Common myeloid progenitor, CD34-positive (primary cell): ENCODE data around the gene UGGT1.

Experiments used
- CTCF ChIA-PET: fragments of 350-600 bp; sonication (Branson Sonifier 250); formaldehyde crosslinking; loops from one replicate; lab custom pipeline; 2021; ENCODE audit warnings: antibody characterized with exemption; lab: Charles Lee
- POLR2A ChIA-PET: fragments of 350-600 bp; sonication (Branson Sonifier 250); formaldehyde crosslinking; loops from one replicate; lab custom pipeline; 2021; ENCODE audit warnings: antibody characterized with exemption; lab: Charles Lee
- DNase-seq, 3 donors: peaks; one replicate each; pipeline versions ENCODE4 v3.0.0 to v3.0.0-alpha.2; 2013
- H3K27ac ChIP-seq, 2 experiments: 1 replicate in 1 of 2; 2 replicates in 1 of 2; pipeline ENCODE4 v1.7.0; 2013; ENCODE audit warnings: inconsistent platforms in 2 of 2, low read length in 2 of 2, mild to moderate bottlenecking in 2 of 2, low read depth in 1 of 2, moderate library complexity in 1 of 2; ENCODE audit not compliant: severe bottlenecking in 2 of 2, insufficient read depth in 1 of 2, poor library complexity in 1 of 2
- H3K27me3 ChIP-seq, 5 experiments: replicated peaks in 2 of 5; 1 replicate in 3 of 5; 2 replicates in 2 of 5; pipeline versions ENCODE4 v1.6.1 to v1.7.0; 2013; ENCODE audit warnings: low read length in 4 of 5, mild to moderate bottlenecking in 2 of 5, moderate library complexity in 2 of 5, inconsistent platforms in 1 of 5; ENCODE audit not compliant: insufficient read depth in 5 of 5, control insufficient read depth in 4 of 5
- H3K36me3 ChIP-seq, 4 experiments: 1 replicate in 2 of 4; 2 replicates in 2 of 4; pipeline versions ENCODE4 v1.6.1 to v1.7.0; 2013; ENCODE audit warnings: low read length in 3 of 4, control low read depth in 1 of 4, mild to moderate bottlenecking in 1 of 4; ENCODE audit not compliant: control insufficient read depth in 4 of 4, insufficient read depth in 4 of 4
- H3K4me1 ChIP-seq, 4 experiments: 1 replicate in 3 of 4; 2 replicates in 1 of 4; pipeline versions ENCODE4 v1.6.1 to v1.7.1; 2013; ENCODE audit warnings: low read length in 3 of 4, mild to moderate bottlenecking in 3 of 4, control low read depth in 1 of 4, inconsistent platforms in 1 of 4, moderate library complexity in 1 of 4; ENCODE audit not compliant: control insufficient read depth in 4 of 4, insufficient read depth in 4 of 4; ENCODE audit errors: control extremely low read depth in 1 of 4
- H3K4me3 ChIP-seq, 7 experiments: 1 replicate in 4 of 7; 2 replicates in 3 of 7; pipeline versions ENCODE4 v1.5.1 to v1.7.0; 2013; ENCODE audit warnings: mild to moderate bottlenecking in 7 of 7, low read length in 6 of 7, moderate library complexity in 6 of 7, inconsistent platforms in 2 of 7, low read depth in 2 of 7, control low read depth in 1 of 7; ENCODE audit not compliant: insufficient read depth in 4 of 7, control insufficient read depth in 1 of 7; ENCODE audit errors: extremely low read depth in 1 of 7
- H3K9me3 ChIP-seq, 5 experiments: 1 replicate in 4 of 5; 2 replicates in 1 of 5; pipeline versions ENCODE4 v1.6.1 to v1.7.1; 2013; ENCODE audit warnings: low read length in 4 of 5, mild to moderate bottlenecking in 2 of 5, inconsistent platforms in 1 of 5, low read depth in 1 of 5, moderate library complexity in 1 of 5; ENCODE audit not compliant: control insufficient read depth in 4 of 5, insufficient read depth in 2 of 5; ENCODE audit errors: control extremely low read depth in 1 of 5
- WGBS: methylation state at CpG from one replicate; pipeline ENCODE4 v1.1.5; 2013; ENCODE audit not compliant: insufficient coverage; 5-methylcytosine and 5-hydroxymethylcytosine counted together

UGGT1 gene

GRCh38 chr2:128139624-128140023 is 48.6 kb downstream of the UGGT1 start:
- POLR2A ChIA-PET: no interaction called here
- Histone ChIP-seq H3K4me3 (no peak overlapping the region), H3K9me3 (no peaks in the 10 kb centered on the region), H3K36me3 (peaks cover 28 to 63% (median 46%) of the 10 kb centered on the region in 4 experiments), H3K27ac (no peak overlapping the region), H3K27me3 (no peaks in the 10 kb centered on the region), H3K4me1 (no peaks in the 10 kb centered on the region)
- CTCF ChIA-PET: no interaction called here
- no peak for DNase-seq
- 98% methylated on average over 9 of the region's 9 CpGs for WGBS

- CTCF ChIA-PET: no interaction called here
- no peak for DNase-seq
- H3K9me3 ChIP-seq: no peaks in the 10 kb centered on the region
- no peak overlapping the region for H3K27ac ChIP-seq
- no peaks in the 10 kb centered on the region for H3K27me3 ChIP-seq
- 95% methylated on average over 3 of the region's 3 CpGs for WGBS
- no peak overlapping the region for H3K4me3 ChIP-seq
- POLR2A ChIA-PET: no interaction called here
- H3K4me1 ChIP-seq: no peaks in the 10 kb centered on the region
- peaks cover 14 to 46% (median 32%) of the 10 kb centered on the region in 4 experiments for H3K36me3 ChIP-seq
These were observed 54.7 kb downstream of the UGGT1 start for GRCh38 chr2:128145651-128146050.

DNA sequence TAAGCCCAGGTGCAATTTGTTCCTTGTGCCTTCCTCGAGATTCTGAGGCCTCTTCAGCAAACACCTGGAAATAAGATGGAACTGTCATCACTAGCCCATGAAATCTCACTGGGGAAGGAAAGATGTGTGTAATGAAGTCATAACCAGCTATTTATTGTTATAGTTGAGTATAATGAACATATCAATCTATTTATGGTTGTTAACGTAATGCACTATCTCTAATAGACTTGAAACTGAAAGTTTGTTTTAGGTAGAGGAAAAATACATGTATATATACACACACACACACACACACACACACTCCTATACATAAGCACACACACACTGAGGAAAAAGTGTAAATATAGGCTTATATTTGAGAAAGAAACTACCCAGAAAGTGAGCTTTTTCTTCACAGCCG is 62.8 kb downstream of the UGGT1 start:
- no peak overlapping the region for H3K4me3 ChIP-seq
- WGBS: 83% methylated on average over 1 of the region's 3 CpGs
- H3K27me3 ChIP-seq: no peaks in the 10 kb centered on the region
- no peak for DNase-seq
- ChIA-PET POLR2A (no interaction called here), CTCF (no interaction called here)
- no peaks in the 10 kb centered on the region for H3K4me1 ChIP-seq
- H3K27ac ChIP-seq: no peak overlapping the region
- no peaks in the 10 kb centered on the region for H3K9me3 ChIP-seq
- H3K36me3 ChIP-seq: peaks cover 12 to 72% (median 44%) of the 10 kb centered on the region in 4 experiments

GRCh38 chr2:128154225-128154624 is 63.2 kb downstream of the UGGT1 start:
- Histone ChIP-seq H3K4me3 (no peak overlapping the region), H3K9me3 (no peaks in the 10 kb centered on the region), H3K4me1 (no peaks in the 10 kb centered on the region), H3K27me3 (no peaks in the 10 kb centered on the region), H3K27ac (no peak overlapping the region), H3K36me3 (peaks cover 12 to 70% (median 43%) of the 10 kb centered on the region in 4 experiments)
- ChIA-PET CTCF (no interaction called here), POLR2A (no interaction called here)
- DNase-seq: no peak
- no CpG with 5 or more reads among the region's 4 CpGs for WGBS

DNA sequence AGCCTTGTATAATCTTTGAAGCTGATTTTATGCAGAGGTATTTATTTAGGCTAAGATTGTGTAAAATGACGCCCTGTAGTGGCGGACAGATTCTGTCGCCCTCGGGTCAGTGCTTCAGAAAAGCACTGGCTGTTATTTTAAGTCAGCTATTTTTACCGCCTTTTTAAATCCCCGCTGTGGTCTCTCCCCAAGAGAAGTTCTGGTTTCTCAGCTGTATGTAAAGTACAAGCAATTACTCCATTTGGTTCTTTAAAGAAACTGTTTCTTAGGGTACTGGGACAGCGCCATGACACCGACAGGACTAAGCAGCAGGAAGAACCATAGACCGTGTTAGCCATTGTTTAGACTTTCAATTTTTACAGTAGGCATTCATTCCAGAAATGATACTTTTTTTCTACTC is 65.0 kb downstream of the UGGT1 start:
- H3K4me3 ChIP-seq: no peak overlapping the region
- H3K9me3 ChIP-seq: no peaks in the 10 kb centered on the region
- H3K27ac ChIP-seq: no peak overlapping the region
- POLR2A ChIA-PET: no interaction called here
- CTCF ChIA-PET: no interaction called here
- no peak for DNase-seq
- peaks cover 14 to 84% (median 47%) of the 10 kb centered on the region in 4 experiments for H3K36me3 ChIP-seq
- no peaks in the 10 kb centered on the region for H3K27me3 ChIP-seq
- no peaks in the 10 kb centered on the region for H3K4me1 ChIP-seq
- WGBS: 94% methylated on average over 9 of the region's 9 CpGs

- Histone ChIP-seq H3K9me3 (no peaks in the 10 kb centered on the region), H3K36me3 (peaks cover 14 to 80% (median 47%) of the 10 kb centered on the region in 4 experiments), H3K27me3 (no peaks in the 10 kb centered on the region), H3K4me1 (no peaks in the 10 kb centered on the region), H3K4me3 (no peak overlapping the region), H3K27ac (no peak overlapping the region)
- no peak for DNase-seq
- ChIA-PET POLR2A (no interaction called here), CTCF (no interaction called here)
- WGBS: no CpG with 5 or more reads among the region's 3 CpGs
These were observed 65.8 kb downstream of the UGGT1 start for GRCh38 chr2:128156812-128157211.

DNA sequence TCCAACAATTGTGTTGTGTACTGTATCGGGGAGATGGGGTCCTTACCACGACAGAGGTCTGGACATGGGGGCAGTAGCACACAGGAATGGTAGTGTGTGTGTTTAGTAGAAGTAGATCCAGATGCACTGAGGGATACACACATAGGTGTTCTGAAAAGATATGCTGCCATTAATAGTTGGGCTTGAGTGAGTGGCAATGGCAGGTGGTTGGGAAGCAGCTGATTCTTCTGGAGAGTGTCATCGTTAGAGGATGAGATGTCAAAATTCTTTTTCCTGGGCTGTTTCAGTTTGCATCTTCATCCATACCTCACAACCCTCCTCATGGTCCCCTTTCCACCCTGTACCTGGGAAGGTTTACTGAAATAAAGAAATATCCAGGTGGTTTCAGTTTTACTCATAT is 66.6 kb downstream of the UGGT1 start:
- peaks cover 12 to 76% (median 46%) of the 10 kb centered on the region in 4 experiments for H3K36me3 ChIP-seq
- ChIA-PET CTCF (no interaction called here), POLR2A (no interaction called here)
- no peak overlapping the region for H3K27ac ChIP-seq
- H3K9me3 ChIP-seq: no peaks in the 10 kb centered on the region
- no peak for DNase-seq
- no CpG with 5 or more reads among the region's 3 CpGs for WGBS
- no peak overlapping the region for H3K4me3 ChIP-seq
- no peaks in the 10 kb centered on the region for H3K4me1 ChIP-seq
- H3K27me3 ChIP-seq: no peaks in the 10 kb centered on the region
